HUES6 (cell line): ENCODE data around the gene FAM78B.

Experiments used
- H3K27ac ChIP-seq: 2 replicates; pipeline ENCODE4 v1.7.0; 2013; ENCODE audit warnings: low read depth, mild to moderate bottlenecking, low read length, inconsistent platforms
- H3K27me3 ChIP-seq: 2 replicates; pipeline ENCODE4 v1.6.1; 2013; ENCODE audit warnings: low read length; ENCODE audit not compliant: control insufficient read depth, insufficient read depth
- H3K36me3 ChIP-seq: 2 replicates; pipeline ENCODE4 v1.6.1; 2013; ENCODE audit warnings: low read length; ENCODE audit not compliant: control insufficient read depth, insufficient read depth
- H3K4me1 ChIP-seq: 2 replicates; pipeline ENCODE4 v1.6.1; 2013; ENCODE audit warnings: low read length; ENCODE audit not compliant: control insufficient read depth, insufficient read depth
- H3K4me3 ChIP-seq: 2 replicates; pipeline ENCODE4 v1.5.1; 2013; ENCODE audit warnings: low read depth, low read length
- H3K9ac ChIP-seq: one replicate; pipeline ENCODE4 v1.6.1; 2013; ENCODE audit warnings: mild to moderate bottlenecking, low read length
- H3K9me3 ChIP-seq: 2 replicates; pipeline ENCODE4 v1.6.1; 2013; ENCODE audit warnings: low read depth, low read length; ENCODE audit not compliant: control insufficient read depth, insufficient read depth

The FAM78B gene

GRCh38 chr1:166120281-166120680 is 46.5 kb downstream of the FAM78B start:
- Histone ChIP-seq H3K4me1 (peaks cover 8% of the 10 kb centered on the region), H3K27me3 (no peaks in the 10 kb centered on the region), H3K36me3 (no peaks in the 10 kb centered on the region), H3K9me3 (no peaks in the 10 kb centered on the region), H3K9ac (no peak overlapping the region), H3K4me3 (no peak overlapping the region), H3K27ac (no peak overlapping the region)

- H3K27me3 ChIP-seq, result no peaks in the 10 kb centered on the region
- H3K27ac ChIP-seq, result no peak overlapping the region
- H3K9me3 ChIP-seq, result no peaks in the 10 kb centered on the region
- H3K36me3 ChIP-seq, result no peaks in the 10 kb centered on the region
- H3K4me1 ChIP-seq, result peaks cover 8% of the 10 kb centered on the region
- no peak overlapping the region for H3K4me3 ChIP-seq
- no peak overlapping the region for H3K9ac ChIP-seq
Measured at GRCh38 chr1:166119471-166119965, 47.3 kb downstream of the FAM78B start.

- H3K27ac ChIP-seq, result no peak overlapping the region
- H3K9me3 ChIP-seq, result no peaks in the 10 kb centered on the region
- no peak overlapping the region for H3K9ac ChIP-seq
- no peak overlapping the region for H3K4me3 ChIP-seq
- H3K36me3 ChIP-seq, result no peaks in the 10 kb centered on the region
- H3K4me1 ChIP-seq, result peaks cover 1% of the 10 kb centered on the region; the same call in 1 of the 2 replicates
- no peaks in the 10 kb centered on the region for H3K27me3 ChIP-seq
Measured at GRCh38 chr1:166117776-166118175, 49.0 kb downstream of the FAM78B start.

GRCh38 chr1:166116026-166116425 is 50.8 kb downstream of the FAM78B start:
- H3K9ac ChIP-seq, result no peak overlapping the region
- H3K4me3 ChIP-seq, result no peak overlapping the region
- no peak overlapping the region for H3K27ac ChIP-seq
- no peaks in the 10 kb centered on the region for H3K9me3 ChIP-seq
- no peaks in the 10 kb centered on the region for H3K4me1 ChIP-seq
- H3K27me3 ChIP-seq, result no peaks in the 10 kb centered on the region
- H3K36me3 ChIP-seq, result no peaks in the 10 kb centered on the region

GRCh38 chr1:166114419-166114818 is 52.4 kb downstream of the FAM78B start:
- H3K27ac ChIP-seq, result no peak overlapping the region
- no peaks in the 10 kb centered on the region for H3K27me3 ChIP-seq
- H3K9ac ChIP-seq, result no peak overlapping the region
- no peaks in the 10 kb centered on the region for H3K36me3 ChIP-seq
- H3K9me3 ChIP-seq, result no peaks in the 10 kb centered on the region
- H3K4me3 ChIP-seq, result no peak overlapping the region
- H3K4me1 ChIP-seq, result no peaks in the 10 kb centered on the region

- Histone ChIP-seq H3K4me3 (no peak overlapping the region), H3K4me1 (no peaks in the 10 kb centered on the region), H3K36me3 (no peaks in the 10 kb centered on the region), H3K27me3 (no peaks in the 10 kb centered on the region), H3K9me3 (no peaks in the 10 kb centered on the region), H3K9ac (no peak overlapping the region), H3K27ac (no peak overlapping the region)
Measured at GRCh38 chr1:166113630-166114029, 53.2 kb downstream of the FAM78B start.

GRCh38 chr1:166113031-166113430 is 53.8 kb downstream of the FAM78B start:
- Histone ChIP-seq H3K4me1 (no peaks in the 10 kb centered on the region), H3K36me3 (no peaks in the 10 kb centered on the region), H3K4me3 (no peak overlapping the region), H3K27ac (no peak overlapping the region), H3K9ac (no peak overlapping the region), H3K9me3 (no peaks in the 10 kb centered on the region), H3K27me3 (no peaks in the 10 kb centered on the region)

GRCh38 chr1:166112425-166112824 is 54.4 kb downstream of the FAM78B start:
- H3K4me1 ChIP-seq, result no peaks in the 10 kb centered on the region
- no peaks in the 10 kb centered on the region for H3K27me3 ChIP-seq
- no peak overlapping the region for H3K4me3 ChIP-seq
- H3K9me3 ChIP-seq, result no peaks in the 10 kb centered on the region
- H3K36me3 ChIP-seq, result no peaks in the 10 kb centered on the region
- H3K27ac ChIP-seq, result no peak overlapping the region
- H3K9ac ChIP-seq, result no peak overlapping the region

- H3K36me3 ChIP-seq, result no peaks in the 10 kb centered on the region
- no peaks in the 10 kb centered on the region for H3K27me3 ChIP-seq
- H3K4me1 ChIP-seq, result no peaks in the 10 kb centered on the region
- H3K9ac ChIP-seq, result no peak overlapping the region
- H3K4me3 ChIP-seq, result no peak overlapping the region
- no peak overlapping the region for H3K27ac ChIP-seq
- H3K9me3 ChIP-seq, result no peaks in the 10 kb centered on the region
Measured at GRCh38 chr1:166111430-166111829, 55.4 kb downstream of the FAM78B start.

GRCh38 chr1:166090244-166090643 is 76.6 kb downstream of the FAM78B start:
- Histone ChIP-seq H3K9me3 (no peaks in the 10 kb centered on the region), H3K36me3 (no peaks in the 10 kb centered on the region), H3K27me3 (no peaks in the 10 kb centered on the region), H3K27ac (no peak overlapping the region), H3K9ac (no peak overlapping the region), H3K4me1 (0 out of 2 replicates have a peak, but pooled peaks cover 5% of the 10 kb centered on the region), H3K4me3 (no peak overlapping the region)

- H3K9me3 ChIP-seq, result no peaks in the 10 kb centered on the region
- H3K27ac ChIP-seq, result no peak overlapping the region
- H3K4me3 ChIP-seq, result no peak overlapping the region
- no peaks in the 10 kb centered on the region for H3K36me3 ChIP-seq
- H3K9ac ChIP-seq, result no peak overlapping the region
- H3K27me3 ChIP-seq, result no peaks in the 10 kb centered on the region
- 0 out of 2 replicates have a peak, but pooled peaks cover 5% of the 10 kb centered on the region for H3K4me1 ChIP-seq
Measured at GRCh38 chr1:166089804-166090203, 77.0 kb downstream of the FAM78B start.

GRCh38 chr1:166088572-166088955 is 78.2 kb downstream of the FAM78B start:
- no peak overlapping the region for H3K4me3 ChIP-seq
- H3K9ac ChIP-seq, result no peak overlapping the region
- H3K9me3 ChIP-seq, result no peaks in the 10 kb centered on the region
- H3K27ac ChIP-seq, result no peak overlapping the region
- 0 out of 2 replicates have a peak, but pooled peaks cover 5% of the 10 kb centered on the region for H3K4me1 ChIP-seq
- H3K27me3 ChIP-seq, result no peaks in the 10 kb centered on the region
- H3K36me3 ChIP-seq, result no peaks in the 10 kb centered on the region
